ENCODE data around the gene POU3F2.
A peak's percentile ranks its signal among the peaks of the same experiment; 100 is the strongest.

POU3F2 gene

DNA sequence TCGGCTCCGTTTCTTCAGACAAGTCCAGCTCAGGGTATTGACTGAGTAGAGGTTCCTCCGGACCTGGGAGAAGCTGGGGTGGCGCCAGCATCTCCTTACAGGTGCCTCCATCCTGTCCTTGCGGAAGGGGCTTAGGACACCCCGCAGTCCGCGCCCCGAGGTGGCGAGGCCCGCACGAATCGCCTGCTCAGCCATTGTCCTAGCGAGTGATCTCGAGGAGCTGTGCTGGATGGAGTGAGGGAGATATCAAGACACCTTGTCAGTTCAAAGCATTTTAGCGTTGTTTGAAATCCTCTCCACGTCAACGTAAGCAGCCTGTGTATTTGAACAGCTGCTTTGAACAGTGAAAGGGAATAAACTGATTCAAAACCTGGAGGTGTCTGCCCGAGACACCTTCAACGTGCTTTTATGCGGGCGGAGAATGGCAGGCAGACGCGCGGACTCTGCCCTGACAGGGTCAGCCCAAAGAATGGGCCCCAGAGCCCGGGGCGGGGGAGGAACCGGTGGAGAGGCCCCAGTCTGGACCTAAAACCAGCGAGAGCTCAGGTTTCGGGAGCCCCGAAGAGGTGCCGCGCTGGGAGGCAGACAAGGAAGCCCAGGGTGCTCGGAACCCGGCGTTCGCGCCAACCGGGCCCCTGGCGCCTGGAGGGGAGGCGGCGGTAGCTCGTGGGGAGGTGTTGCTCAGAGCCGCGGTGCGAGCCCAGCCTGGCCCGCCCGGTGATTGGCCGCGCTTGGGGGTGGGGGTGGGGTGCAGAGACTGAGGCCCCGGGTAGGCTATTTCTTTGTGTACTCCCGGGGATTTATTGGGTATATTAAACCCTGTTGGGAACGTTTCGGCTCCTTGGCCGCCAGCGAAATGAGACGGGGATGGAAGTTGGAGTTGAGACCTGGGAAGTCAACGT lies 3.1 kb upstream of the POU3F2 start:
- DNase-seq: no peak

DNA sequence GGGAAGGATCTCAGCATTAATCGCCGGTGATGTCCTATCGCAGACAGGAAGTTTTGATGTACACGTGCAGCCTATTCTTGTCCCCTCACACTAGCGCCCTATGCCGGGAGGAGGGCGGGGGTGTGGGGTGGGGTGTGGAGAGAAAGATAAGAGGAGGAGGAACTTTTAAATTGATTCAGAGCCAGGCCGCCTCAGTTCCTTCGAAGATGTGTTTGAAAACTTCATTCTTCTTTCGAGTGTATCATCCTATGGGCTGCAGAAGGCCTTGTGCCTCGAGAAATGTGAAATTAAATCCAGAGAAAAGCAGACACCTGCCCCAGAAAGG lies 2.5 kb upstream of the POU3F2 start:
- DNase-seq: no peak

DNA sequence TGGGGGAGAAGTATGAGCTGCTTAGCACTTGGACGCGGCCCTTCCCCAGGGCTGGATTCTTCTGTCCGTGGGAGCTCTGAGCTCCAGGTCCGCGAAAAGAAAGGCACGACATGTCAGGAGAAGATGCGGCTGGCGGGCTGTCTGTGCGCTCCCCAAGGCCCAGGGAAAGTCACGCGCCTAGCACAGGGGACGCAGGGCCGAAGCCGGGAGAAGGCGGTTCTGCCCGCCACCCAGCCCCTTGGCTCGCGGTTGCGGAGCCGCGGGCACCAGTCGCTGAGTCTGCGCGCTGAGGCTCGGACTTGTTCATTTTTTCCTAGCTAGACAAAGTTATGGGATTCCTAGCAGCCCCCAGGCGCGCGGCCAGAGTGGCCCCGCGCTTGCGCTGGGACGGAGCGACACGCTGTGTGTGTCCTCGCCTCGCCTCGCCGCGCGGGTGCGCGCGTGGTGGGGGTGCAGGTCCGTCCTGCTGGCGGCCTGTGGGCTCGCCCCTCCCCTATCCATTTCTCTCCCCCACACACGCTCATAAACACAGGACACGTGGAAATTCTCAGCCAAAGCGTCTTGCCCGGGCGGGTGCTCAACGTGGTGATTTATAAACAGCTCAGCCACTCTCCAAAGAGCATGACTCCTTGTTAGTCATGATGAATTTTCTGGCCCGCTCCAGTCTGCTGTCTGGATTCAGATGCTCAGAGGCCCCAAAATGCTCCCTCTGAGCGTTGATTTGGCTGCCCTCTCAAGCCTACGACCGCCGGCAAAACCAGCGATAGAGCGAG lies 1.9 kb upstream of the POU3F2 start:
- DNase-seq: peak; percentile 23

DNA sequence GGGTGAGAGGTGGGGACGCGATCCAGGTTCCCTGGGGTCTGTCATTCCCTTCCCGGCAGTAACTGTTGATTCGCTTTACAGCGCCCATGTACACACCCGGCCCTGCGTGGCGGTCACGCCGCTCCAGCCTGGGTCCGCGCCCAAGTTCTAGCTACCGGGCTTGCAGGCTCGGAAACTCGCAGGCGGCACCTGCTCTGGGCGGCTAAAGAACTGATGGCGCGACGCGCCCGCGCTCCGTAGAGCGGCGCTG lies 1.4 kb upstream of the POU3F2 start:
- no peak for DNase-seq

DNA sequence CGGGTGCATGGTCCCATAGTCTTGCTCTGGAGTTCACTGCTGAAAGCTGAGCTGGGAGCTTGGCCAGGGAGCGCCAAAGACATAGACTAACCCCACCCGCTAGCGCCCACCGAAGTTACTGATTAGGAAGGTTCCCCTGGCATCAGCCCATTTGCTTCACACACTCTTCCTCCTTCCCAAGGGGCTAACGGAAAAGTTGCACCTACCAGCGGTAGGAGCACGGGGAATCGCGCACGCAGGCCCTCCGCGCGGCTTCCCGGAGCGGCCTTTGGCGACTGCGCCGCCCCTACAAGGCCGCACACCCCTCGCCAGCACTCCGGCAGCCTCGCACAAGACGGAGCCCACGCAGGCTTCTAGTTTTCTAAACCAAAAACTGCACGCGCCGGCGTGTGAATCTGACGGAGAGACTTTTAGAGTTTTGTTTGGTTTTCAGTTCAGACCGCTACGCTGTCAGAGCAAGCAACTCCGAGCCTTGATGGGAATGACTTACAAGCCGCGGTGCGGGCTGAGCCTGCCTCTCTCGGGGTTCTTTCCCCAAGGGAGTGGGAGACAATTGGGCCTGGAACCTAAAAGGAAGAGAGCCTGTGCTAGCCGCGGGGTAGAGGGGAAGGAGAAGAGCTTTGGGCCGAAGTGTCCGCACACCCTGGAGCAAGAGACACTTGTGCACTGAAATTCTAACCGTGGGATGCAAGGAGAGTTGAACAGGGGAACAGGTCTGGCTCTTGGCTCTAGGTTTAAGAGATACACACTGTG lies 891 bp upstream of the POU3F2 start:
- DNase-seq: peak; percentile 32

DNA sequence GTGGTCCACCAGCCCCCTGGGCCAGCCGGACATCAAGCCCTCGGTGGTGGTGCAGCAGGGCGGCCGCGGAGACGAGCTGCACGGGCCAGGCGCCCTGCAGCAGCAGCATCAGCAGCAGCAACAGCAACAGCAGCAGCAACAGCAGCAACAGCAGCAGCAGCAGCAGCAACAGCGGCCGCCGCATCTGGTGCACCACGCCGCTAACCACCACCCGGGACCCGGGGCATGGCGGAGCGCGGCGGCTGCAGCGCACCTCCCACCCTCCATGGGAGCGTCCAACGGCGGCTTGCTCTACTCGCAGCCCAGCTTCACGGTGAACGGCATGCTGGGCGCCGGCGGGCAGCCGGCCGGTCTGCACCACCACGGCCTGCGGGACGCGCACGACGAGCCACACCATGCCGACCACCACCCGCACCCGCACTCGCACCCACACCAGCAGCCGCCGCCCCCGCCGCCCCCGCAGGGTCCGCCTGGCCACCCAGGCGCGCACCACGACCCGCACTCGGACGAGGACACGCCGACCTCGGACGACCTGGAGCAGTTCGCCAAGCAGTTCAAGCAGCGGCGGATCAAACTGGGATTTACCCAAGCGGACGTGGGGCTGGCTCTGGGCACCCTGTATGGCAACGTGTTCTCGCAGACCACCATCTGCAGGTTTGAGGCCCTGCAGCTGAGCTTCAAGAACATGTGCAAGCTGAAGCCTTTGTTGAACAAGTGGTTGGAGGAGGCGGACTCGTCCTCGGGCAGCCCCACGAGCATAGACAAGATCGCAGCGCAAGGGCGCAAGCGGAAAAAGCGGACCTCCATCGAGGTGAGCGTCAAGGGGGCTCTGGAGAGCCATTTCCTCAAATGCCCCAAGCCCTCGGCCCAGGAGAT lies 1.0 kb downstream of the POU3F2 start:
- DNase-seq: peak; percentile 17

DNA sequence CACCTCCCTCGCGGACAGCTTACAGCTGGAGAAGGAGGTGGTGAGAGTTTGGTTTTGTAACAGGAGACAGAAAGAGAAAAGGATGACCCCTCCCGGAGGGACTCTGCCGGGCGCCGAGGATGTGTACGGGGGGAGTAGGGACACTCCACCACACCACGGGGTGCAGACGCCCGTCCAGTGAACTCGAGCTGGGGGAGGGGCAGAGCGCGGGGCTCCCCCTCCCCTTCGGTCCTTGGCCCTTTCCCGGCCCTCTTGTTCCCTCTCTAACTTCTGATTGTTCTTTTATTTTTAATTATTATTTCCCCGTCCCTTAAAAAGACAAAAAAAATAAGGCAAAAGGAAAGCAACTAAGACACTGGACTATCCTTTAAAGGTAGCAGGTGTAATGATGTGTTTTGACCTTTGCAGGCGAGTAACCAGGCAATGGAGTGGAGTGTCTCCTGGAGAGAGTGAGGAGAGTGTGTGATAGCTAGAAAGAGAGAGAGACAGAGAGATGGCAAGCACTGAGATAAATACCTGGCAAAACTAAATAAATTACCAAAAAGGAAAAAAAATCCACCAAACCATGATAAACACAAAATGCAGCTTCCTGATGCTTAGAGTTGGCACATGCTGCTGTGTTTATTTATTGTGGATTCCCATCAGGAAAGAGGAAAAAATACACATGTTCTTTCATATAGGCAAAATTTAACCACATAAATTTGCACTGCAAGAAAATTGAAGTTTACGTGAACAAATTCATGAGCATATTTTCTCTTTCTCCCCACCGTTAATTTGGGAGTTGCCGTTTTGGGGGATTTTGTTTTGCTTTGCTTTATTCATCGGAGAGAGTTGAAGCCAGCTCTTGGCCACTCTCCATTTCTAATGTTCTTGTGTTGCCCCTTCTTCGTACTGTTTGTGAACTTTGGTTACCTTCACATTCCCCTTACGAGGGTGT lies 1.9 kb downstream of the POU3F2 start:
- DNase-seq: no peak

DNA sequence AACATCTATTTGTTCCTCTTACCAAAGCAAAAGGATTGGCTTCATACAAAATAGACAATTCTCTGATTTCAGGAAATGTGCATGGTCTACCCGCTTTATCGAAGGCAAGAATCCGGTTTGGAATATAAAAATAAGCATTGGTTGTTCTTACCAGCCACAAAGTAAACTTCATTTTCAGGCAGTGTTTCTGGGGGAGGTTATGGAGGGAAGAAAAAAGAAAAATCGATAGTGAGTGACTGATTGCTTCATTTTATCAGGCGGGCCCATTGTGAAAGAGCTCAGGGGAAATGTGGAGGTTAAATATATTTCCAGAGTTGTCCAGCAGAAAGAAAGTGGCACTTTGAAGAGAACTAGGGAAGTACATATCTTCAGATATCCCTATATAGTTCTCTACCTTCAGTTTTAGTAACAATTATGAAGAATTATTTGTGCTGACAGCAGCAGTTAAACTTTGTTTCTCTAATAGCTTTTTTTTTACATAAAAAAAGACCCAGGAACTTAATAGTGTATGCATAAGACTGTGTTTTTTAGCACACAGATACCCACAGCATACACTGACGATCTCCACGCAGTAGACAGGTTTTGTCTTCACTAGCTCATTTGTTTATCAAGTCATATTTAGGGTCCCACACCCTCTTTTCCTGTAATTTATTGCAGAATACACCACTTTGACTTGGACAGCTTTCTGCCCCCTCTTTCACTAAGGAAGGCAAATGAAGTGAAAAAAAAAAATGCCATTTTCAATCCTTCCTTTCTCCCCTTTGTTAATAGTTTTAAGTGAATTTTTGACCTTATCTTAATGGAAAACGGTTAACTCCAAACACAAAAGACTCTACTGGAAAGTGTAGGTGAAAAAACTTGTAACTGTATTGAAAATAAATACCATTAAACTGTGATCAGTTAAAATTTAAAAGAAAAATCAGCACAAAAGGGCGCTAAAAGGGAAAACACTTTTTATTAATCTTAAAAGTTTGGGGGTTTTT lies 2.9 kb downstream of the POU3F2 start:
- no peak for DNase-seq

DNA sequence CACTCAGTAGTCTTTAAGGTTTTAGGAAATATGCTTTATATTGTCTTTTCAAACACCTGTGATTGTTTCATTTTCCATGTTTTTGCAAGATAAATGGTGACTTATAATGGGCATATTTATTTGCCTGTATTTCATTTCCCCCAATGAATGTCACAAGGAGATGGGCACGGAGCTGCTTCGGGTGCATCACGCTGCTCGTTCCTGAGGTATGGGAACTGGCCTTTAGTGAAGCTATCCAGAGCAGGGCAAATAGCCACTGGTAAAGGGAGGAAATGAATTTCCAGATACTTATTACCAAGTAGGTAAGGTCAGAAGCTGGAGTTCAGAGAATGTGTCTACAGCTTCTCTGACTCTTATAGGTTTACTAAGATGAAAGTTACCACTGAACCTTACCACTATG lies 3.7 kb downstream of the POU3F2 start:
- DNase-seq: no peak

DNA sequence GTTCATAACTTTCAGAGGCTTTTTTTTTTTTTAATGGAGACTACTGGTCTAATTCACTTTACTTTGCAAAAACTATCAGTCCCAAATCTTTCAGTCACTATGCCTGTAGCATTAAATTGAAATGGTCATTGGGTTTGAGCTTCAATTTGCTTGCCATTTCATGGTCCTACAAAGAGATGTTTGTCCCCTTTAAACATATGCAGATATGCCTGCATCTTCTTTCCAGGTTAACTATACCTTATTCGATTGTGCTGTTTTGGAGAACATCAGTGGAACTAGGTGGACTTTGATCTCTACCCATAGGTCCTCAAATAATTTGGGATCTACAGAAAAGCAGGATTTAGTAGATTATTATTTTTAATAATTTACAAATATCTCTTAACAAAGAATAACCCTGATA lies 4.6 kb downstream of the POU3F2 start:
- DNase-seq: no peak

DNA sequence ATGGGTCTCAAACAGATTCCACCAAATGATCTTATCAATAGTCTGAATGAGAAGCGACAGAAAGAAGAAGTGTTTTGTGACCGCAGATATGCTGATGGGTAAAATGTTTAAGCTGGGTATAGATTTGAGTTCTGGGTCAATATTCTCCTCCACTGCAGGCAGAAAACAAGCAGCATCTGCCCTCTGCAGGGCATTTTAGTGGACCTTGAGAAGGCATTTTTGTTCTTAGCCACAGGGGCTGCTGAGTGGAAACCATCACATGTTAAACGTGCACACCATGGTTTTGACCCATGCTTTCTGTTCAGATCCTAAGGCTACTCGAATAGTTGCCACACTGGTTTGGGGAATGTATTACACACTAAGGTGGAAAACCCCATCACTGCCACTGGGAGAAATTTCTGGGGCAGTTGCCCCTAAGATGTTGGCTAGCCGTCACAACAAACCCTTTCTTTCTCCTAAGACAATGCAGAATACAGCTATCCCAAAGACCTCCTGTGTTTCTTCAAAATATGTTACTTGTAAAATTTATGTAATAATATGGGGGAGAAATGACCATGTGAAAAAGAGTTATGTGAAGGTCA lies 5.5 kb downstream of the POU3F2 start:
- DNase-seq: no peak

DNA sequence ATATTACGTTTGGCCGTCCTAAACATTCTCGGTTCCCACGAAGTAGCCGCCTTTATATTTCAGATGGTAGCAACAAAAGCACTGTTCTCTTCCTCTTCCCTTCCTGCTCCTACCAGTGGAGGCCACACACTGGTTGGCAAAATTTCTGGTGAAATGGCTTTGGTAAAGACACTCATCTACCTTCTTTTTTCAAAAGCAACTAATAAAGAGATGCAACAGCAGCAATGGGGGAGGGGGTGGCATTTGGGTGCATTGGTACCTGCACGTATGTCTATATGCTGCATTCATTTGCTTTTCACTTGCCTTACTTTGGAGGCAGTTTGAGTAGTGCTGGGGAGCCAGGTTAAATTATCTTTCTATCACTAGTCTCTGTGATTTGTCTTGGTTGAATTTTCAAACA lies 6.0 kb downstream of the POU3F2 start:
- no peak for DNase-seq

DNA sequence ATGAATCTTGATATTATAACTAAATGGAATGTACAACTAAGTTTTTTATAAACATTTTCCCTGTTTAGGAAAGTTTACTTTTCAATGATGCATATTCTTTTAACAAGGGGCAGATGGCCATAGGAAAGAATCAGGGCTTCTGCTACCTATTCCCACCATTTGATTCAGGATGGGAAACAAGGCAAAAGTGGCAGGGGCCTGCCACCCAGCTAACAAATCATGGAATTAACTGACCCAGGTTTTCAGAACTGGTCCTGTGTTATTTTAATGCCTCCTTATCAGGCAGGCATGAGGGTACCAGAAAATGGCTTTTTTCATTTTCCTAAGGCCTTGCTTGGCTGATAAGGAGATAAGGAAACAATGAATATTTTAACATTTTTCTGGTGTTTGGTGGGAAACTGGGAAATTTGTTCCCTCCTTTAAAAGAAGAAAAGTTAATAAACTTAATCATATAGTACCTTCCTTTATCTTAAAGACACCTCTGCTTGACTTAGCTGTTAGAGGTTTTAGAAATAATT lies 6.7 kb downstream of the POU3F2 start:
- DNase-seq: no peak

DNA sequence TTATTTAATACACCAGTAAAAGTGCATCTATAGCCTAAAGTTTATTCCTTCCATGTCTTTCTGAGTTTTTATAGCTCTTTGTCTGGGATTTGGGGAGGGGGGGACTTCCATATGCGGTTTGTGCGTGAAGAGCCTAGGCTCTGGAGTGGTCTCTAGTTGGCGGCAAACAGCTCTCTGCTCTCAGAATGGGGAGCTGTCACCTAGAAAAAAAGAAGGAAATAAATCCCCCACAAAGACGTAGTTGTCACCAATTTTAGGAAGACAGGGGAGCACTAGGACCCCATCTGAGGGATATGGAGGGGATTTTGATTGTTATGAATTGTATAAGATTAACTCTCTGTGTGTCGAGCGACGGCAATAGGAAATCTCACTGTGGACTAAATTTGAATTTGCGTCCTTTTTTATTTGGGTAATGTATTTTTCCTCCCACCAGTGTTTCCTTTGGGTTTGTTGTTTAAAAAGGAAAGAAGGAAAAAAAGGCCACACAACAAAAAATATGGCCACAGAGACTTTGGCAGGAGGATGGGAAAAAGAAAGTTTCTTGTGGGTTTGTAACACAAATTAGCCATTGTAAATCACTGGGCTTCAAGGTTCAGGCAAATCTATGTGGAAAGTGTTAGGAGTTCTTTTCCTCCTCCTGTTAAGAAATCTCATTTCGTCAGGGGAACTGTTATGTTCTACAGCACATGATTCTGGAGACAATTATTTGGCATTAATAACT lies 7.4 kb downstream of the POU3F2 start:
- no peak for DNase-seq

DNA sequence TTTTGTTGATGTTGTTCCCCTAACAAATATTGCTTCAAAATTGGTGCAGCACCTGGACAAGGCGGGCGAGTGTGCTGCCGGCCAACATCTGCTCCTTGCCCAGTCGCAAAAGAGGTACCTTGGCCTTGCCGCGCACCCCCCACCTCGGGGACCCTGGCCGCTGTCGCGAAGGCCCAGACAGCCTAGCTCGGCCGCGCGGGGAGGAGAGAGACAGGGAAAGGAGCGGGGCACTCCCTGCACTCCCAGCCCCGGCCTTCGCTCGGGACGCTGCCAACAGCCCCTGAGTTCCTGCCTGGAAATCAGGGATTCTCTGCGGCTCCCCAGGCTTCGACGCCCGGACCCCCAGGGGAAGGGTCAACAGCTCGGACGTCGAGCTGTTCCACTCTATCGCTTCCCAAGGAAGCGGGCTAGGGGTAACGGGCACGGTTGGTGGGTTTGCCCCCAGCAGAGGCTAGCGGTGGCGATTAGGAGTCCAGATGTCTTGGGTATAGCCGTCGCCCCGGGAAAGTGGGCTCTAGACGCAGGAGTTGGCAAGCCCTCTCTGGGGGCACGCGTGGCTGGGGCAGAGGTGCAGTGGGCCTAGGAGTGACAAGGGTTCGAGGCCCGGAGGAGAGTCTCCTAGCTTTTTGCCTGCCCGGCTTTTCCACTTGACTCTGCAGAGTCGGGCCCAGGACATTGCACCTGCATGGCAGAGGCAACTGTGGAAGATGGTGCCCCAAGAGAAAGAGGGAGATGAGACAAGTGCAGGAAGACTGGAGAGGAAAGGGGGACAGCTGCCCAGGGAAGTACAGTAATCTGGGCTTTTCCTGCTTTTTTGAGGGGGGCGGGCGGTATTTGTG lies 8.2 kb downstream of the POU3F2 start:
- DNase-seq: no peak

DNA sequence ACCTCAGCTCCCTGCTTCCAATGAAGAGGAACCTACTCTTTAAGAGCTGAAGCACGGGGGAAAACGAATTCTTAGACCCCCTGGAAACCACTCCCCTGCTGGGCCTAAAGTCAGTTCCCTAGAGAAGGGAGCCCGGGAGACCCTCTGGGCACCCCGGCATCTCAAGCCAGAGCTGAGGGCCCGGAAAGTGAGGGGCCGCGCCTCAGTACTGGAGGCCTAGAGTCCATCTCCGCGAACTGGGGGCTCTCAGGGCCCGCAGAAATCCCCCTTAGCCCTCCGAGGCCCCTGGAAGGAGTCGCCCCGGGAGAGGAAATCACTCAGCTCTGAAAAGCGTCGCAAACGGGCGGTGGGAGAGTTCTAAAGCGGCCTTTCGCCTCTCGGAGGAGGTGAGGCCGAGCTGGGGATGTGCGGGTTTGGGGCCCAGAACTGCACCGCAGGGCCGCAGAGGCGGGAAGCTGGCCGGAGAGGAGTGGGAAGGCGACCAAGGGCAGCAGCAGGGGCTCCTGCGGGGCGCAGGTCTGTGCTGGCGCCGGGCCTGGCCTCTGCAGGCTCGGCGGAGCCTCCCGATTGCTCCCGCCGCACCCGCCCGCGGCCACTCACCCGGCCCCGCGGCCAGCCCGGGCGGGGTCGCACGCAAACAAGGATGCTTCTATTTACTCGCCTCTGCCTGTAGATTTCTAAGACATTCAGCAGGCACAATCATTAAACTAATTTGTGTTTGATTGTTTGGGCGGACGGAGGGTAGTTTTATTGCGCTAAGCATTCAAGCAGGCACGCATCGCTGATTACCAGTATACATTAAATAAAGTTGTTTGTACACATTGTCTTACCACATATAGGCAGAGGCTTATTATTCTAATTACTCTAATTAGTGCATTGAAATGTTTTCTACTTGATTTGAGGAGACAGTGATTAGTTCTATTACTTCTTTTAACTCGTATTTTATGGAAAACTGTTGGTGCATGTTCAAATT lies 9.2 kb downstream of the POU3F2 start:
- no peak for DNase-seq
